Pulmonary artery endothelial cell (primary cell): ENCODE data around the gene C1orf141. TPM values are rescaled to one million over a fixed set of nuclear protein-coding genes. Genes with fewer than 3 reads are reported as not detected.
"Not testable (repeated sequence)": the region's sequence is repeated elsewhere in the genome, so short reads cannot be mapped to it uniquely, and the experiment has no call there.

Experiments used
- DNase-seq: peaks from one replicate; pipeline ENCODE4 v3.0.0-alpha.2; 2011; ENCODE audit warnings: low read depth, low spot score
- total RNA-seq: library from RNA; depleted of rRNA; stranded (reverse); fragments of >200 nt; gene quantifications from 2 replicates; pipeline ENCODE4 v1.2.3, GENCODE V29; 2014

Gene C1orf141
- not detected in 2 replicates for total RNA-seq

DNA sequence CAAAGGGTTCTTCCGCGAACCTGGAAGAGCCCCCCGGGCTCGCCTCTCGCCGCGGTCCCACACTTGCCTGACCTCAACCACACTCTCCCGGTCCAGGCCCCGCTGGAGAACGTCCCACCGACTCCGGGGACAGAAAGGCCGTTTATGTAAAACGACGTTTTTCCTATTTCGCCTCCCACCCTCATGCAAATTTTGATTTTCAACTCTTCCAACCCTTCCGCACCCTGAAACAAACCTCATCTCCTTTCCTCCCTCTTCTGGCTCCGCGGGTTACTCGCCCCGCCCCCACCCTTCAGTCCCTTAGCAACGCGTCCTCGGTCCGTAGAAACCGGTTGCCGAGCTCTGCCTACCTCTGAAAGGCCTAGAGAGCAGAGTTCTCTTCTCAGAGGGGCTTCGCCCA lies at the start of gene C1orf141:
TSS of gene C1orf141 (minus strand) at position 276 of the 400 bp plus-strand sequence. CDS start 7,730 bp downstream, outside the sequence.
- no peak for DNase-seq

DNA sequence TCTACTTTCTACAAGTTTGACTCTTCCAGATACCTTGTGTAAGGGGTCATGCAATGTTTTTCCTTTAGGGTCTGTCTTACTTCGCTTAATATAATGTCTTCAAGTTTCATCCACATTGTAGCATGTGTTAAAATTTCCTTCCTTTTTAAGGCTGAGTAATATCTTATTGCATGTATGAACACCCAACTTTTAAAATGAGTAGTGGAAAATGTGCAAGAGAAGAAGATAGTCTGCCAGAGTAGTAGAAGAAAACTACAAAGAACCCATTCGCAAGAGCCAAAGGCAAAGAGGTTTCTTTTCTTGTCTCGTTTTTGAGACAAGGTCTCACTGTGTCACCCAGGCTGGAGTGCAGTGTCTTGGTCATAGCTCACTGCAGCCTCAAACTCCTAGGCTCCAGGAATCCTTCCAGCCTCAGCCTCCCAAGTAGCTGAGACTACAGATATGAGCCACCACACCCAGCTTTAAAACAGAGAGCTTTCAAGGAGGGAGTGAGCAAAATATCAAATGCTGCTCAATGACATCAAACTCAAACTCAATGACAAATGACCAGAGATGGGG lies 40.8 kb upstream of the C1orf141 start:
- DNase-seq, result no peak

DNA sequence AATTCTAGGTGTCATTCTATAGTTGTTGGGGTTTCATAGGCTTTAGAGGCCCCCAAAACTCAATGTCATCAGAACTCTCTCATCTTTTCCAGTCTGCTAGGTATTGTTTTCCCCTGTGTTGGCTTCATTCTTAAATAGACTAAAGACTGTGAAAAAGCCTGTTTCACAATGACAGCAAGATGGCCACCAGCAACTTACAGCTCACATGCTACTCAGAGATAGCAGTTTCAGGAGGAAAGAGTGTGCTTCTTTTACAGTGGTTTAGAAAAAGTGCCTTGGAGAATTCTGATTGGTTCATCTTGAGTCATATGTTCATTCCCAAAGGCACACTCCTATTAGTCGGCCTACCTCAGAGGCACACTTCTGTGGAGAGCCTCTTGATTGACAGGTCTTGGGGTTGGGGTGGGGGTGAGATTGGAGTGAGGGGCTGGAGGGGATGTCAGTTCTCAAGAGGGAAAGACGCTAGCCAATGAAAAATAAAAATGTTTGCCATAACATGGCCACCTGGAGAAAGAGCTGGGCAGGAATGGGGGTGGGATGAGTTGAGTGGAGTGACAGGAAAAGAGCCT lies 40.0 kb upstream of the C1orf141 start:
- no peak for DNase-seq

DNA sequence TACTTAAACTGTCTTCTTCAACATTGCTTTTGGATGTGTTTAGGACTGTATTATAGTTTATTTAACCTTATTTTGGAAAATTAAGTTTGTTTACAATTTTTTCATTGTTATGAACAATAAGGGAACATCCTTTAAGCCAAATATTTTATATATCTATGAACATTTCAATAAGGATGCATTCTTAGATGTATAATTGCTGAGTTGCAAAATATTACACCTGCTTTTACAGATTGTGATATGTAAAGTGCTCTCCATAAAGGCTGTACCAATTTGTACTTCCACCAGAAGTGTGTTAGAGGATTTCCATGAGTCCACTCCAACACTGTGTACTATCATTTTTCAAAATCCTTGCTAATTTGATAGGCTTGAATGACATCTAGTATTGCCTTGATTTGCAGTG lies 39.2 kb upstream of the C1orf141 start:
- DNase-seq, result no peak

DNA sequence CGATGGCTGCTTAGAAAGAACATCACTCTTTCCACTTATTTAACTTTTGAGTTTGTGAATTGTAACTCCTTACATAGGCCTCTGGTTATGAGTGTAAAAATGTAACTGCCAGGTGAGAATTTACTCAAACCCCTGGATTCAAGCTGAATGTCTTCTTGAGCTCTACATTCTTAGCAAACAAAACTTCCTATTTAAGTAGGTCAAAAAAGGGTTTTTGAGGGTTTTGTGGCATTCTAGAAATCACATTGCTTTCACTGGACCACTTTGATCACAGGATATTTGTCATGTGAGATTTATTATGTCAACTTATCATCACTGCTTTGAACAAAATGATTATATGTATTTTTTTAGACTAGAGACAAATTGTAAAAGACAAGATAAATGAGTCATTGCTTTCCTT lies 37.2 kb upstream of the C1orf141 start:
- DNase-seq, result no peak

DNA sequence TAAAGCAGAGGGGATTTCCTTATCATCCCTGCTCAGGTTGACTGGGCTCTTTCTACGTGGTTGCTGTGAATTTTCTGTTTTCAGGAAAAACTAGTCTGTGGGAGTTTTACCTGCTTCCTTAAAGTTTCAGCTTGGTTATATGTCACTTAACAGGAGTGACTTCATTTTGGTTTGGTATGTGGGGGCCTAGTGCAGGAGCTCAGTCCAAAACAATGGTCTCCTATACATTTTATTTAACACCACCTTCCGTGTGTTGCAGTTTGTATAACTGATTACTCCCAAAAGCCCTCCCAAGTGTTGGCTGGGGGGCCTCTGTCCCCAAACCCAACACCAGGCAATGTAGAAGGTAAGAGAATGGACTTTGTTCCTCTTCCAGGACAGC lies 36.8 kb upstream of the C1orf141 start:
- no peak for DNase-seq

DNA sequence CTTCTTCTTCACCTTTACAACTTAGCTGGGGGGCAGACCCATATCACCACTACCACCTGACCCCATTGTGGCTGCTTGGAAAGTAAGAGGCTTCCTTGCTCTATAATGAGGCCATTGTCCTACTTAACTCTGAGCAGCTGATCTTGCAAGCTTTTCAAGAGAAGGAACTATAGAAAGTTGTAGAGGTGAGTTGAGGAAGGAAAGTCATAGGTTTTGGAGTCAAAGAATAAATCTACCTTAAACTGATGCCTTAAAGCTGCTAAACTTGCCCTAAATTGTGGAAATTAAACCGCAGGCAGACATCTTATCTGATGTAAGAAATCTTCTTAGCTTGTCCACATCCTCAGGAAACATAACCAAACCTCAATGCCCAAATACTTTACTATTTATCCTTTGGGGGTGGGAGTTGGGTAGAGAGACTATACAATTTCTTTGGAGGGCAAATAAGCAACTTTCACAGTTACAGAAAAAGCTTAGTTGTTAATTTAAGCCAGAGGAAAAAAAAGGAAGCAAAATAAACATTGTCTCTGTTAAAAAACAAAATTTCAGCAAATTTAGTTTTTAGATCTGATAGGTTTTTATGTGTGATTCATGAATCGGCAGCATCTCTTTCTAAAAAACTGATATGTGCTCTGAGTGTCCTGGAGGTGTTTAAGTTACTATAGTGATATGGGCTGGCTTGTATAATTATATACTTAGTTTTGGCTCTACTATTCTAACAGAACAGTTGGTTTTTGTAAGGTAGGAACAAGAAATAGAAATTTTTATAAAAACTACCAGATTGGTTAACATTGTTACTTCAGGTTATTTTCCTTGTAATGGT lies 36.2 kb upstream of the C1orf141 start:
- no peak for DNase-seq

DNA sequence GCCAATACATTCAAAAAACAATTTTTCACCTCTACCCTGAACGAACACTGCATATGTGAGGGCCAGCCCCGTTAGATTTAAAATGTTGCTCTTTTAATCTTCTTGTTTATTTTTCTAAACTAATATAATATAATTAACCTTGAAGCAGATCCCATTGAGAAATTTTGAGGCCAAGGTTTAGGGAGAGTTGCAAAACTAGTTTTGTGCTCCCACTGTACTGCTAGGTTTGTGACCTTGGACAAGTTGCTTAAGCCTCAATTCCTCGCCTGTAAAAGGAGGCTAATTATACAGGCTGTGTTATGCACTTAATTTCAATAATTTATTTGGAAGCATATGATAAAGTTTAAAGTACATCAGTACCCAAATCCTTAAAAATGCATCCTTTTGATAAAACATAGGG lies 35.2 kb upstream of the C1orf141 start:
- no peak for DNase-seq

DNA sequence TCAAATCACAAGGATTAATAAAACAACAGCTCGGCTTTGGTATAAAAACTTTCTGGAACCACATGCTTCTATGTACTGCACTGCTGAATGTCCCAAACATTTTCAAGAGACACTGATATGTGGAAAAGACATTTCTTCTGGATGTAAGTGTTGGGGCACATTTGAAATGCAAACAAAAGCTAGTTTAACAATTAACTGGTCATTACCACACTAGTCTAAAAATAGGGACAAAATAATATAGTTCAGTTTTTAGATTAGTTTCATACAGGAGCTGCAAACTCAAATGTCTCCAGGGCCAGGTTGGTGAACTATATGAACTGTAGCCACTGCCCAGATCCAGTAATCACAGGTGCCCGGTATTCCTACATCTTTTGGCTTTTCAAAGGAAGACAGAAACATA lies 34.7 kb upstream of the C1orf141 start:
- DNase-seq, result no peak

DNA sequence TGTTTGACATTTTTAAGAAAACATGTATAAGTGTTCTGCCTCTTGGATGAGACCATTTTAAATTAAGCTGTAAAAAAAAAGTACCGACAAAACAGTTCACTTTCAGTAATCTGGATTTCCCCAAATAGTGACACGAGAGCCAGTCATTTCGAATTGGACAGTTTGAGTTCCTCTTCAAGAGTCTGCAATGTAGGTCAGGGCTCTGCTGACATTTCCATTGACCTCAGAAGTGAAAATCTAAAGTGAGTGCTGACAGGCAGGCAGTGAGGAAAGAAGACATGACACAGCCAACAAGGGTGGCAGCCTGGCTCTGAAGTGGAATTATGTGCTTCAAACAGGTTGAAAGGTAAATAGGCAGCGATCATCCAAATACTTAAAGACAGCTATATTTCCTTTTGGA lies 31.4 kb upstream of the C1orf141 start, which contains the start of gene IL23R:
TSS of gene IL23R (plus strand) at position 259 of the 400 bp plus-strand sequence. CDS start 1,667 bp downstream, outside the sequence.
- DNase-seq, result no peak

DNA sequence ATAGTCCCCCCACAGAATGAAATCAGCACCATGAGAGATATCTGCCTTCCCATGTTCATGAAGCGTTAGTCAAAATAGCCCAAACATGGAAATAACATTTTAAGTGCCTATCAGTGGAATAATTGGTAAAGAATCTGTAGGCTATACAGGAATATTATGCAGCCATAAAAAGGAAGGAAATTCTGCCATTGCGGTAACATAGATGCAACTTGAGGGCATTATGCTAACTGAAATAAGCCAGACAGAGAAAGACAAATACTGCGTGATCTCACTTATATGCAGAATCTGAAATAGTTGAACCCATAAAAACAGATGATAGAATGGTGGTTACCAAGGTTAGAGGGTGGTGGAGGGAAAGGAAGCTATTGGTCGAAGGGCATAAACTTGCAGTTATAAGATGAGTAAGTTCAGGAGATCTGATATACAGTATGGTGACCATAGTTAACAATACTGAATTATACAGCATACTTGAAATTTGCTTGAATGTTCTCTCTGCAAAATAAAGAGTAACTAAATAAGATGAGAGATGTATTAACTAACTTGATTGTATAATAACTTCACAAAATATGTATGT lies 30.8 kb upstream of the C1orf141 start:
- DNase-seq, result no peak

DNA sequence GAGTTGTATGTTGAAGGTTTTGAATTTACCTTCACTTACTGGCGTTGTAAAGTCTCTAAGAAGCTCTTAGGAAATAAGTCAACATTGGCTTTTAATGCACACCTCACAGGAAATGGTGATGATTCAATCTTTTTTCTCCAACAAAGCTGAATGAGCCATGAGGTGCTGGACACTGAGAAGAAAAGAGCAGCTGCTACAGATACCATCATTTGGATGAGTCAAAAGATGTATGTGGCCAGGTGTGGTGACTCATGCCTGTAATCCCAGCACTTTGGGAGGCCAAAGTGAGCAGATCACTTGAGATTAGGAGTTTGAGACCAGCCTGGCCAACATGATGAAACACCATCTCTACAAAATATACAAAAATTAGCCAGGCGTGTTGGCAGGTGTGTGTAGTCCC lies 28.2 kb upstream of the C1orf141 start:
- DNase-seq, result no peak

DNA sequence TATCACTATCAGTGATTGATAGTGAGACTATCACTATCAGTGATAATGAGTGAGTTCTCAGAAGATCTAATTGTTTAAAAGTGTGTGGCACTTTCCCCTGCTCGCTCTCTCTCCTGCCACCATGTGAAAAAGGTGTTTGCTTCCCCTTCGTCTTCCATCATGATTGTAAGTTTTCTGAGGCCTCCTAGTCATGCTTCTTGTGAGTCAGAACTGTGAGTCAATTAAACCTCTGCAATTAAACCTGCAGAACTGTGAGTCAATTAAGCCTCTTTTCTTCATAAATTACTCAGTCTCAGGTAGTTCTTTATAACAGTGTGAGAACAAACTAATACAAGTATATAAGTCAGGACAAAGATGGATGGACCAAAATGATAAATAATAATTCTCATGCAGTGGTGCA lies 24.5 kb upstream of the C1orf141 start:
- no peak for DNase-seq

DNA sequence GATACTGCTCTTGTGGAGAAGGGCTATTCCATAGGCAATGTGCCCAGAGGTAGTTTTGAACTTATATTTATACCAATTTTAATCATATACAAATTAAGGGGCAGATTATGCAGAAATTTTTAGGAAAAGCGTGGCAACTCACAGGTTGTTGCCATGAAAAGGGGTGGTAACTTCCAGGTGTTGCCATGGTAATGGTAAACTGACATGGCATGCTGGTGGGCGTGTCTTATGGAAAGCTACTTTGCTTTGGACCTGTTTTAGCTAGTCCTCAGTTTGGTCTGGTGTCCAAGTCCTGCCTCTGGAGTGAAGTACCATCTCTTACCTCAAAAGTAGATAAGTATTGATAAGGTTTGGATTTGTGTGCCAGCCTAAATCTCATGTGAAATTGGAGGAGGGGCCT lies 23.6 kb upstream of the C1orf141 start:
- DNase-seq, result no peak

DNA sequence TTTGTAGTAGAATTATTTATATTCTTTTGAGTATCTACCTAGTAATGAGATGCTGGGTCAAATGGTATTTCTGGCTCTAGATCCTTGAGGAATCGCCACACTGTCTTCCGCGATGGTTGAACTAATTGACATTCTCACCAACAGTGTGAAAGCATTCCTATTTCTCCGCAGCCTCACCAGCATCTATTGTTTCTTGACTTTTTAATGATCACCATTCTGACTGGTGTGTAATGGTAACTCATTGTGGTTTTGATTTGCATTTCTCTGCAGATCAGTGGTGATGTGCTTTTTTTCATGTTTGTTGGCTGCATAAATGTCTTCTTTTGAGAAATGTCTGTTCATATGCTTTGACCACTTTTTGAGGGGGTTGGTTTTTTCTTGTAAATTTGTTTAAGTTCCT lies 16.2 kb upstream of the C1orf141 start:
- no peak for DNase-seq

DNA sequence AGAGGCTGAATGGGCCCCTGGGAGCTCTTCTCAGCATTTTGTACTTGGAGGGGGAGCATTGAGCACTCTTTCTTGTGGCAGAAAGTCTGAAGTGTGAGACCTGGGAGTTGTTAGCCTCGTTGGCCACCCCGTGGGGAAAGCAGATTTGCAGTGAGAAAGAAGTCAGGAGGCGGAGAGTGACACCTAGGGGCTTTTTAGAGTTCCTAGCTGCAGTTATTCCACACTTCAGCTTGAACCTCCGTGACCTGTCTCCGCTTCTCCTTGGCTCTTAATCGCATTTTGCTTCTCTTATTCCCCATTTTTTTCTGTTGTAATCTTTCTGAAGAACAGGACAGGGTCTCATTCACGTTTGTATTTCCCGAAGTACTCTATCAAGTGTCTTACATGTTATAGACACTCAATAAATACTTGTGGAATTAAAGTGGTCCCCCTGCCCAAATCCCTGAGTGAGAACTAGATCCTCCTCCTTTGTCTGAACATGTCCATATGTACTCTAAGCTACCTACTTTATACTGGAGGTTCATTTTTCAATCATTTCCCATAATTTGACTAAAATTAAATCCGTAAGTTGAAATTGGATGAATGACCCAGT lies 14.5 kb upstream of the C1orf141 start:
- DNase-seq, result peak; percentile 37

DNA sequence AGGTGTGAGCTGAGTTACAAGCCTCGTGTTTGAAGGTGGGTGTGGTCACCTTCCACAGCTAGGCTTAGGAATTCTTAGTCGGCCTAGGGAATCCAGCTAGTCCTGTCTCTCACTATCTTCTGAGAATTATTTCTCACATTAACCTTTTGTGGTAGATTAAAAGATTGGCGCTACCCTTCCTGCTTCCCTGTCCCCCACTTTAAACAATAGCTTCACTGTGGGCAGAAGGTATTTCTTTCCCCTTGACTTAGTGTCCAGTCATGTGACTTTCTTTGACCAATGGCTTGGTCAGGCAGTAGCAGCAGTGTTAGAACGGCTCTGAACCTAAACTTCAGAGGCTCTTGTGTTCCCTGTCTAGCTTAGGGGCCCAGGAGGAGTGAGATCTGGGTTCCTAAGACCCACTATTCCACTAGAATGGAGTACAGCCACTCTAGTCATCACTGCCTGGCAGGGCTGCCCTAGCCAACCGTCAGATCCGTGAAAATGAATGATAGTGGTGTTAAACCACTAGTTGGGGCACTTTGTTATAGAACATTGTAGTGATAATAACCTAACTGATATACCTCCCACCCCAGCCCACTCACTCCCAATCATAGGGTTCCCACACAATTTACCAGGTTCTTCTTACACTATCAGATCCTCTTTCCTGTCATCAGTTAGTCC lies 13.9 kb upstream of the C1orf141 start:
- DNase-seq, result no peak

DNA sequence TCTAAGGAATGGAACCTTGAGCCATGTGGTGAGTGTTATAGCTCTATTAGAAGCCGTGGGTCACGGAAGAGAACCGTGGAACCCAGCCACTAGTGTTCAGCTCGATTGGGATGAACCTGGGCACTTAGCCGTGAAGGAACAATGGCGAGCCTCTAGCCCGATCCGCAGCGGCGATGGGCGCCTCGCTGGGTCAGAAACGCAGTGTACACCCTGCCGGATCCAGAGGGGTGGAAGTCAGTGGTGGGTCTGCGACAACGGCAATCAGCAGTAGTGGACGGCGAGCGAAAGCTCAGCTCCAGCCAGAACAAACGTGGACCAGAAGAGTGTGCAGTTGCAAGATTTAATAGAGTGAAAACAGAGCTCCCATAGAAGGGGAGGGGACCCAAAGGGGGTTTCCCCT lies 13.2 kb upstream of the C1orf141 start:
- not testable (repeated sequence) for DNase-seq

DNA sequence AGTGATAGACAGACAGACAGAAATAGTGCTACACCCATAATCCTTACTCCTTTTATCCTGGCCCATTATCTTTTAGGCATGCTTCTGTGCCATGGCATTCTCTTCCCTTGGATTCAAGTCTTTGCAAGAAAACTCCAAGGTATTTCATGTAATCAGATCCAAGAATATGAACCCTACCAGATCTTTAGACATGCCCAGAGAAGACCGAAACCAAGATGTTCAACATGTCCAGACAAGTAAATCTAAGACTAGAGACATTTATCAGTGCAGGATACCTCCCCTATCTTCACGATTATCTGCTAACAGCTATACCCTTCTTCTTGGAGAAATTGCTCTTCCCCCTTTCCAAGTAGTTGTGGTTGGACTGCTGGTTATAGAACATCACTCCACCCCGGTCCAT lies 11.8 kb upstream of the C1orf141 start:
- DNase-seq, result no peak

DNA sequence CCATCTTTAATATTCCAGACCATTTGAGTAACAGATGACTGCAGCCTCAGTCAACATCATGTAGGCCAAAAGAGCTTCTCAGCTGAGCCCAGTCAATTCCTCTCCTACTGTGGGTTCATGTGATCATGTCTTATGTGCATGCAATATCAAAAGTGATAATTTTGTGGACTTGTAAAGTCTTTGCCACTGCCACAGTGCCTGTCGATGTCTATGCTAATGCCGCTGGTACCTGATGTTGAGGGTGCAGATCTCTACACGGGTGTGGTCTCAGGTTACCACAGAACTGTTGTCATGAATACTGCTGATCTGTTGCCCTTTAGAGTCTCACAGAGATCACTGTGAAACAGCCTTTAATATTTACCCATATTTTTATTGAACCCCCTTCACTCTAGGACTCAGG lies 11.3 kb upstream of the C1orf141 start:
- DNase-seq, result no peak

DNA sequence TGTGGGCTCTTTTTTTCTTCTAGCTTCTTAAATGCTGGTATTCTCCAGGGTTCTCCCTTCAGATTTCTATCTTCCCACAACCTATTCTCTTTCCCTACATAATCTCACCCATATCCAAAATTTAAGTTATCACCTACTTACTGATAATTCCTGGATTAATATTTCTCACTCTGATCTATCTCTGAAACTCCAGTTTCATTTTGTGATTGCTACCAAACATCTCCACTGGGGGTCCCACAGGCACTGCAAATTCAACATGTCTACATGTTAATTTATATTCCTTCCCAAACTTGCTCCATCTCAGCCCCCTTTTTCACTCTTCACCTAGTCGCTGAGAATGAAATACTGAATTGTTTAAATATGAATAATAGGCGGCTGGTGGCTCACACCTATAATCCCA lies 9.9 kb upstream of the C1orf141 start:
- no peak for DNase-seq

DNA sequence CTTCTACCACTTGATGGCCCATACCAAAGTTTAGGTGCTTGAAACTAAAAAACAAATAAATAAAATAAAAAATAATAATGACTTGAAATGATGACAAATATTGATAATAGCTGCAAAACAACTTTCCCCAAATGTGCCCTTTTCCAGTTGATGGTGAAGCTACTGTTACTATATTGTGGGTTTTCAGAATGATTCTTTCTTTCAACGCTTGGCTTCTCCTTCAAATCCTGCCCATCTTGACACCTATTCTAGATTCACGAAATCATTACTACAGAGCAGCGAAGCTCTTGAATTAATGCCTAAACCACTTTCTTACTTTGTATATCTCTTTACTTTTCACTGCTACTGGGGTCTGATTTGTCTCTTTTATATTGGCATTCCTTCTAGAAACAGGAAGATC lies 9.2 kb upstream of the C1orf141 start:
- no peak for DNase-seq
